H9 (cell line): ENCODE data around the gene SAFB. TPM values are rescaled to one million over a fixed set of nuclear protein-coding genes. Genes with fewer than 3 reads are reported as not detected.
A peak's percentile ranks its signal among the peaks of the same experiment; 100 is the strongest.

Source experiments
- DNase-seq: peaks from one replicate; pipeline ENCODE4 v3.0.0-alpha.2; 2017
- H2AFZ ChIP-seq: one replicate; pipeline ENCODE4 v1.6.1; 2013; ENCODE audit warnings: mild to moderate bottlenecking, low read length, control low read depth, moderate library complexity
- H2AK5ac ChIP-seq: 2 replicates; pipeline ENCODE4 v1.6.1; 2013; ENCODE audit warnings: low read length, control low read depth, mixed read lengths; ENCODE audit not compliant: insufficient read length
- H2BK120ac ChIP-seq: one replicate; pipeline ENCODE4 v1.6.1; 2013; ENCODE audit warnings: low read depth, mild to moderate bottlenecking, low read length, control low read depth, inconsistent platforms; ENCODE audit not compliant: poor library complexity, severe bottlenecking
- H2BK12ac ChIP-seq: 2 replicates; pipeline ENCODE4 v1.6.1; 2013; ENCODE audit warnings: low read length, control low read depth, mixed read lengths, low read depth; ENCODE audit not compliant: insufficient read length
- H2BK15ac ChIP-seq: 2 replicates; pipeline ENCODE4 v1.6.1; 2013; ENCODE audit warnings: low read depth, low read length, control low read depth
- H2BK20ac ChIP-seq: one replicate; pipeline ENCODE4 v1.6.1; 2013; ENCODE audit warnings: low read depth, mild to moderate bottlenecking, low read length, control low read depth, inconsistent platforms; ENCODE audit not compliant: poor library complexity, severe bottlenecking
- H2BK5ac ChIP-seq: 2 replicates; pipeline ENCODE4 v1.6.1; 2013; ENCODE audit warnings: low read length, control low read depth, mixed read lengths; ENCODE audit not compliant: insufficient read length
- H3K14ac ChIP-seq: 2 replicates; pipeline ENCODE4 v1.6.1; 2013; ENCODE audit warnings: low read length, control low read depth; ENCODE audit not compliant: insufficient read depth
- H3K18ac ChIP-seq: 2 replicates; pipeline ENCODE4 v1.6.1; 2013; ENCODE audit warnings: low read depth, mild to moderate bottlenecking, mixed read lengths, low read length, control low read depth; ENCODE audit not compliant: insufficient read length
- H3K23ac ChIP-seq: 2 replicates; pipeline ENCODE4 v1.6.1; 2013; ENCODE audit warnings: low read length, control low read depth, mixed read lengths, low read depth; ENCODE audit not compliant: insufficient read length
- H3K23me2 ChIP-seq: 2 replicates; pipeline ENCODE4 v1.6.1; 2013; ENCODE audit warnings: low read depth, mild to moderate bottlenecking, mixed read lengths, low read length, control low read depth; ENCODE audit not compliant: insufficient read length, poor library complexity, severe bottlenecking
- H3K27ac ChIP-seq: 2 replicates; pipeline ENCODE4 v1.5.1; 2013; ENCODE audit warnings: low read length, control low read depth, mixed read lengths, low read depth; ENCODE audit not compliant: insufficient read length
- H3K27me3 ChIP-seq: 2 replicates; pipeline ENCODE4 v1.6.1; 2013; ENCODE audit warnings: low read length, control low read depth, inconsistent platforms; ENCODE audit not compliant: insufficient read depth
- H3K4ac ChIP-seq: 2 replicates; pipeline ENCODE4 v1.6.1; 2013; ENCODE audit warnings: low read depth, mild to moderate bottlenecking, control low read depth, inconsistent platforms, low read length, moderate library complexity
- H3K4me1 ChIP-seq: 2 replicates; pipeline ENCODE4 v1.6.1; 2013; ENCODE audit warnings: low read length, control low read depth, inconsistent platforms; ENCODE audit not compliant: insufficient read depth
- H3K4me2 ChIP-seq: 2 replicates; pipeline ENCODE4 v1.6.1; 2013; ENCODE audit warnings: low read length, control low read depth, mixed read lengths; ENCODE audit not compliant: insufficient read length, insufficient read depth
- H3K56ac ChIP-seq: 2 replicates; pipeline ENCODE4 v1.6.1; 2013; ENCODE audit warnings: low read depth, mild to moderate bottlenecking, mixed read lengths, low read length, control low read depth; ENCODE audit not compliant: insufficient read length
- H3K79me1 ChIP-seq: 2 replicates; pipeline ENCODE4 v1.6.1; 2013; ENCODE audit warnings: low read depth, mild to moderate bottlenecking, moderate library complexity, low read length, control low read depth, inconsistent platforms; ENCODE audit not compliant: insufficient read depth, poor library complexity, severe bottlenecking
- H3K79me2 ChIP-seq: 2 replicates; pipeline ENCODE4 v1.6.1; 2013; ENCODE audit warnings: low read length, control low read depth, inconsistent platforms; ENCODE audit not compliant: insufficient read depth
- H3K9ac ChIP-seq: 2 replicates; pipeline ENCODE4 v1.6.1; 2013; ENCODE audit warnings: low read length, control low read depth, mixed read lengths; ENCODE audit not compliant: insufficient read length; ENCODE audit errors: extremely low read depth
- H3K9me3 ChIP-seq: one replicate; pipeline ENCODE4 v1.6.1; 2013; ENCODE audit warnings: low read depth, low read length, inconsistent platforms; ENCODE audit not compliant: control insufficient read depth
- H3T11ph ChIP-seq: one replicate; pipeline ENCODE4 v1.6.1; 2013; ENCODE audit warnings: mild to moderate bottlenecking, low read length, control low read depth, inconsistent platforms
- H4K20me1 ChIP-seq: one replicate; pipeline ENCODE4 v1.6.1; 2013; ENCODE audit not compliant: control insufficient read depth, insufficient read length, insufficient read depth
- H4K5ac ChIP-seq: 2 replicates; pipeline ENCODE4 v1.6.1; 2013; ENCODE audit warnings: low read depth, mild to moderate bottlenecking, mixed read lengths, low read length, control low read depth; ENCODE audit not compliant: insufficient read length
- H4K8ac ChIP-seq: replicated peaks from 2 replicates; pipeline ENCODE4 v1.6.1; 2013; ENCODE audit warnings: low read length, control low read depth, mixed read lengths, low read depth; ENCODE audit not compliant: insufficient read length
- H4K91ac ChIP-seq: 2 replicates; pipeline ENCODE4 v1.6.1; 2013; ENCODE audit warnings: low read depth, mild to moderate bottlenecking, moderate library complexity, mixed read lengths, low read length, control low read depth; ENCODE audit not compliant: insufficient read length
- H3K27ac Mint-ChIP-seq, 3 experiments: 2 replicates in 2 of 3; 3 replicates in 1 of 3; pipeline ENCODE4 v1.8.0; 2020 to 2021; ENCODE audit warnings: mixed read lengths in 3 of 3, mild to moderate bottlenecking in 1 of 3, moderate library complexity in 1 of 3
- H3K27me3 Mint-ChIP-seq: 2 replicates; pipeline ENCODE4 v1.8.0; 2021; ENCODE audit warnings: low read depth, mild to moderate bottlenecking, moderate library complexity, mixed read lengths
- H3K36me3 Mint-ChIP-seq, 3 experiments: 2 replicates in 2 of 3; 3 replicates in 1 of 3; pipeline ENCODE4 v1.8.0; 2020 to 2021; ENCODE audit warnings: low read depth in 3 of 3, mixed read lengths in 3 of 3; ENCODE audit not compliant: insufficient read depth in 1 of 3
- H3K4me1 Mint-ChIP-seq, 2 experiments: 2 replicates each; pipeline ENCODE4 v1.8.0; 2020; ENCODE audit warnings: mixed read lengths in 2 of 2
- H3K4me3 Mint-ChIP-seq, 2 experiments: 2 replicates in 1 of 2; 3 replicates in 1 of 2; pipeline ENCODE4 v1.8.0; 2020 to 2021; ENCODE audit warnings: mild to moderate bottlenecking in 2 of 2, mixed read lengths in 2 of 2, moderate library complexity in 1 of 2
- H3K9me3 Mint-ChIP-seq, 2 experiments: 2 replicates in 1 of 2; 3 replicates in 1 of 2; pipeline ENCODE4 v1.8.0; 2020; ENCODE audit warnings: mild to moderate bottlenecking in 2 of 2, mixed read lengths in 2 of 2, moderate library complexity in 1 of 2
- CTCF ChIP-seq: fragments of 200-600 bp; sonication (generic); conservative IDR thresholded peaks from 3 replicates; pipeline ENCODE4 v1.8.0; 2021; ENCODE audit warnings: antibody characterized with exemption, mild to moderate bottlenecking
- WGBS: extraction: QIAGEN DNeasy Blood & Tissue Kit; methylation state at CpG from one replicate; pipeline ENCODE4 v1.1.7; 2013; ENCODE audit warnings: missing lambda C conversion rate, low lambda C conversion rate, mixed read lengths; ENCODE audit not compliant: insufficient read length; ENCODE audit errors: extremely low coverage; 5-methylcytosine and 5-hydroxymethylcytosine counted together
- total RNA-seq: library from RNA; stranded (reverse); gene quantifications from 2 replicates; pipeline ENCODE4 v1.2.1, GENCODE V29; 2021

SAFB gene
- total RNA-seq, 1 experiment from 2014 or later: 110 TPM

- H3K27ac Mint-ChIP-seq: peak overlapping the region in 2 of 3 experiments; percentile 53 to 74; a peak in 2 of 7 replicates
- H3T11ph ChIP-seq: no peak overlapping the region
- H2AK5ac ChIP-seq: no peak overlapping the region
- H2BK12ac ChIP-seq: no peak overlapping the region
- no CpG with 5 or more reads among the region's 9 CpGs for WGBS
- no peak for DNase-seq
- H3K9me3 Mint-ChIP-seq: no peaks in the 10 kb centered on the region
- H3K27ac ChIP-seq: no peak overlapping the region
- H4K20me1 ChIP-seq: no peaks in the 10 kb centered on the region
- H3K4me1 ChIP-seq: no peaks in the 10 kb centered on the region
- no peak overlapping the region for H3K14ac ChIP-seq
- H2AFZ ChIP-seq: no peak overlapping the region
- H3K4me2 ChIP-seq: no peak overlapping the region
- H3K18ac ChIP-seq: no peak overlapping the region
- no peak overlapping the region for H2BK5ac ChIP-seq
- no peak overlapping the region for H3K9ac ChIP-seq
- peaks cover 26% of the 10 kb centered on the region for H3K79me1 ChIP-seq
- no peak overlapping the region for H2BK15ac ChIP-seq
- no peak overlapping the region for H4K8ac ChIP-seq
- peaks cover 5% of the 10 kb centered on the region for H3K23me2 ChIP-seq
- no peak for TF ChIP-seq CTCF
- H3K36me3 Mint-ChIP-seq: peaks cover 33 to 79% (median 64%) of the 10 kb centered on the region in 3 experiments
- no peaks in the 10 kb centered on the region for H3K9me3 ChIP-seq
- H3K27me3 Mint-ChIP-seq: no peaks in the 10 kb centered on the region
- H3K4me1 Mint-ChIP-seq: peaks cover 27 to 31% of the 10 kb centered on the region in 2 experiments
- H2BK120ac ChIP-seq: no peak overlapping the region
- H3K4ac ChIP-seq: no peak overlapping the region
- no peak overlapping the region for H4K91ac ChIP-seq
- no peak overlapping the region for H3K56ac ChIP-seq
- no peak overlapping the region for H4K5ac ChIP-seq
- H3K23ac ChIP-seq: no peak overlapping the region
- no peak overlapping the region for H2BK20ac ChIP-seq
- peaks cover 72% of the 10 kb centered on the region for H3K79me2 ChIP-seq
- no peak overlapping the region for H3K4me3 Mint-ChIP-seq
- no peaks in the 10 kb centered on the region for H3K27me3 ChIP-seq
Measured at GRCh38 chr19:5628919-5629481, 6.1 kb downstream of the SAFB start.
